ENCODE data around the gene TKTL2.

TKTL2 gene

GRCh38 chr4:163473576-163473975 lies at the start of gene TKTL2:
Gene TKTL2, minus strand, starts transcription at chr4:163473754. Its CDS starts 20 bp downstream, at chr4:163473734.
- DNase-seq (ENCODE audit: low read depth, low spot score): no peak

- DNase-seq (ENCODE audit: low read depth, low spot score): no peak
Measured at GRCh38 chr4:163515198-163515597, 41.6 kb upstream of the TKTL2 start.

- no peak for DNase-seq (ENCODE audit: low read depth, low spot score)
Measured at GRCh38 chr4:163505374-163505773, 31.8 kb upstream of the TKTL2 start.

- no peak for DNase-seq (ENCODE audit: low read depth, low spot score)
Measured at GRCh38 chr4:163500586-163500985, 27.0 kb upstream of the TKTL2 start.

GRCh38 chr4:163495900-163496299 lies 22.3 kb upstream of the TKTL2 start:
- DNase-seq (ENCODE audit: low read depth, low spot score): no peak

- peak; percentile 86 for DNase-seq (ENCODE audit: low read depth, low spot score)
Measured at GRCh38 chr4:163494360-163495241, 21.0 kb upstream of the TKTL2 start, which contains the start of gene TMA16. Gene TMA16, plus strand, starts transcription at chr4:163494690. Its CDS starts 112 bp downstream, at chr4:163494802.

GRCh38 chr4:163493643-163494359 lies 20.2 kb upstream of the TKTL2 start:
- DNase-seq (ENCODE audit: low read depth, low spot score): no peak

- no peak for DNase-seq (ENCODE audit: low read depth, low spot score)
Measured at GRCh38 chr4:163492951-163493504, 19.5 kb upstream of the TKTL2 start.

- no peak for DNase-seq (ENCODE audit: low read depth, low spot score)
Measured at GRCh38 chr4:163489929-163490328, 16.4 kb upstream of the TKTL2 start.

- DNase-seq (ENCODE audit: low read depth, low spot score): no peak
Measured at GRCh38 chr4:163486321-163486720, 12.8 kb upstream of the TKTL2 start.

GRCh38 chr4:163485589-163485988 lies 12.0 kb upstream of the TKTL2 start:
- DNase-seq (ENCODE audit: low read depth, low spot score): no peak

GRCh38 chr4:163484906-163485305 lies 11.4 kb upstream of the TKTL2 start:
- DNase-seq (ENCODE audit: low read depth, low spot score): peak; percentile 32

GRCh38 chr4:163482190-163482589 lies 8.6 kb upstream of the TKTL2 start:
- DNase-seq (ENCODE audit: low read depth, low spot score): no peak

- no peak for DNase-seq (ENCODE audit: low read depth, low spot score)
Measured at GRCh38 chr4:163476761-163477438, 3.3 kb upstream of the TKTL2 start.

GRCh38 chr4:163474027-163474426 lies 473 bp upstream of the TKTL2 start:
- DNase-seq (ENCODE audit: low read depth, low spot score): no peak

- DNase-seq (ENCODE audit: low read depth, low spot score): no peak
Measured at GRCh38 chr4:163473130-163473529, 424 bp downstream of the TKTL2 start.

- DNase-seq (ENCODE audit: low read depth, low spot score): no peak
Measured at GRCh38 chr4:163470391-163470790, 3.2 kb downstream of the TKTL2 start.

GRCh38 chr4:163467082-163467770 lies 6.3 kb downstream of the TKTL2 start:
- DNase-seq (ENCODE audit: low read depth, low spot score): no peak

- no peak for DNase-seq (ENCODE audit: low read depth, low spot score)
Measured at GRCh38 chr4:163462556-163462955, 11.0 kb downstream of the TKTL2 start.

- no peak for DNase-seq (ENCODE audit: low read depth, low spot score)
Measured at GRCh38 chr4:163448540-163449203, 24.9 kb downstream of the TKTL2 start.

- DNase-seq (ENCODE audit: low read depth, low spot score): no peak
Measured at GRCh38 chr4:163447481-163447880, 26.1 kb downstream of the TKTL2 start.

All from smooth muscle cell of the brain vasculature (primary cell).